HAP-1 (cell line): ENCODE data around the gene TMEM51.
A peak's percentile ranks its signal among the peaks of the same experiment; 100 is the strongest.
"Not testable (repeated sequence)": the region's sequence is repeated elsewhere in the genome, so short reads cannot be mapped to it uniquely, and the experiment has no call there.

Experiments
- DNase-seq, 2 experiments: peaks; one replicate each; pipeline ENCODE4 v3.0.0-alpha.2; 2016 to 2020; ENCODE audit warnings: low spot score in 2 of 2
- H3K27me3 ChIP-seq: fragments of 250-450 bp; sonication (Bioruptor Pico); 2 replicates; pipeline ENCODE4 v1.5.1; 2020; ENCODE audit warnings: low read depth, mild to moderate bottlenecking, moderate library complexity
- H3K36me3 ChIP-seq: fragments of 250-450 bp; sonication (Bioruptor Pico); replicated peaks from 2 replicates; pipeline ENCODE4 v1.5.1; 2020; ENCODE audit warnings: mild to moderate bottlenecking
- H3K4me1 ChIP-seq: fragments of 250-450 bp; sonication (Bioruptor Pico); 2 replicates; pipeline ENCODE4 v1.5.1; 2020; ENCODE audit warnings: mild to moderate bottlenecking
- H3K4me3 ChIP-seq: fragments of 250-450 bp; sonication (Bioruptor Pico); 2 replicates; pipeline ENCODE4 v1.5.1; 2020; ENCODE audit warnings: mild to moderate bottlenecking, moderate library complexity
- H3K9me3 ChIP-seq: fragments of 250-450 bp; sonication (Bioruptor Pico); 2 replicates; pipeline ENCODE4 v1.5.1; 2020; ENCODE audit warnings: mild to moderate bottlenecking, moderate library complexity
- in situ Hi-C: fragments of 300-500 bp; cut with MboI; formaldehyde crosslinking; loops from 3 replicates; pipeline ENCODE4 v1.14.3; 2020; ENCODE audit warnings: low sequenced_read_pairs, inconsistent platforms, mixed read lengths

TMEM51 gene

GRCh38 chr1:15135604-15136003 is 17.9 kb upstream of the TMEM51 start:
- DNase-seq: peak in 1 of 2 experiments; percentile 24
- H3K36me3 ChIP-seq: not testable (repeated sequence)

GRCh38 chr1:15137809-15138208 is 15.7 kb upstream of the TMEM51 start:
- in situ Hi-C loops: loop anchor here (5.0 kb wide), 1 partner anchor 139 kb away; no protein-coding TSS in a partner anchor
- no peak for DNase-seq
- no peak overlapping the region for H3K4me3 ChIP-seq
- no peaks in the 10 kb centered on the region for H3K9me3 ChIP-seq
- H3K27me3 ChIP-seq: no peaks in the 10 kb centered on the region; the same call in 1 of the 2 replicates
- no peaks in the 10 kb centered on the region for H3K36me3 ChIP-seq
- no peaks in the 10 kb centered on the region; the same call in 1 of the 2 replicates for H3K4me1 ChIP-seq

More at GRCh38 chr1:15135604-15136003, 17.9 kb upstream of the TMEM51 start:
- not testable (repeated sequence) for H3K4me1 ChIP-seq, H3K4me3 ChIP-seq, H3K9me3 ChIP-seq, H3K27me3 ChIP-seq
- in situ Hi-C loops: loop anchor here (5.0 kb wide), 1 partner anchor 142 kb away; no protein-coding TSS in a partner anchor

- Histone ChIP-seq H3K9me3 (no peaks in the 10 kb centered on the region), H3K36me3 (no peaks in the 10 kb centered on the region), H3K4me3 (no peak overlapping the region), H3K4me1 (no peaks in the 10 kb centered on the region; the same call in 1 of the 2 replicates), H3K27me3 (no peaks in the 10 kb centered on the region; the same call in 1 of the 2 replicates)
- no peak for DNase-seq
- in situ Hi-C loops: loop anchor here (5.0 kb wide), 1 partner anchor 137 kb away; no protein-coding TSS in a partner anchor
These were observed 13.7 kb upstream of the TMEM51 start for GRCh38 chr1:15139654-15140350.

GRCh38 chr1:15141935-15142539 is 11.5 kb upstream of the TMEM51 start:
- H3K4me1 ChIP-seq: no peaks in the 10 kb centered on the region
- no peak overlapping the region for H3K4me3 ChIP-seq
- no peak for DNase-seq
- in situ Hi-C loops: no loop called here
- H3K36me3 ChIP-seq: no peaks in the 10 kb centered on the region
- no peaks in the 10 kb centered on the region for H3K9me3 ChIP-seq
- H3K27me3 ChIP-seq: no peaks in the 10 kb centered on the region; the same call in 1 of the 2 replicates

- Histone ChIP-seq H3K9me3 (no peaks in the 10 kb centered on the region), H3K27me3 (no peaks in the 10 kb centered on the region; the same call in 1 of the 2 replicates), H3K4me1 (no peaks in the 10 kb centered on the region), H3K36me3 (no peaks in the 10 kb centered on the region), H3K4me3 (no peak overlapping the region)
- in situ Hi-C loops: no loop called here
- DNase-seq: no peak
These were observed 8.2 kb upstream of the TMEM51 start for GRCh38 chr1:15145327-15145726.

- Histone ChIP-seq H3K4me3 (no peak overlapping the region), H3K9me3 (no peaks in the 10 kb centered on the region), H3K4me1 (no peaks in the 10 kb centered on the region), H3K36me3 (no peaks in the 10 kb centered on the region), H3K27me3 (no peaks in the 10 kb centered on the region; the same call in 1 of the 2 replicates)
- in situ Hi-C loops: no loop called here
- no peak for DNase-seq
These were observed 7.3 kb upstream of the TMEM51 start for GRCh38 chr1:15146142-15146680.

GRCh38 chr1:15146971-15147376 is 6.6 kb upstream of the TMEM51 start:
- Histone ChIP-seq H3K36me3 (no peaks in the 10 kb centered on the region), H3K4me3 (no peak overlapping the region), H3K9me3 (no peaks in the 10 kb centered on the region), H3K4me1 (no peaks in the 10 kb centered on the region), H3K27me3 (no peaks in the 10 kb centered on the region)
- in situ Hi-C loops: no loop called here
- no peak for DNase-seq

- no peaks in the 10 kb centered on the region for H3K4me1 ChIP-seq
- no peaks in the 10 kb centered on the region for H3K36me3 ChIP-seq
- no peak for DNase-seq
- in situ Hi-C loops: no loop called here
- H3K4me3 ChIP-seq: no peak overlapping the region
- no peaks in the 10 kb centered on the region for H3K27me3 ChIP-seq
- no peaks in the 10 kb centered on the region for H3K9me3 ChIP-seq
These were observed 5.5 kb upstream of the TMEM51 start for GRCh38 chr1:15148004-15148403.

GRCh38 chr1:15148475-15148874 is 5.1 kb upstream of the TMEM51 start:
- no peak overlapping the region for H3K4me3 ChIP-seq
- no peak for DNase-seq
- in situ Hi-C loops: no loop called here

GRCh38 chr1:15148941-15149340 is 4.6 kb upstream of the TMEM51 start:
- in situ Hi-C loops: no loop called here
- no peak for DNase-seq
- Histone ChIP-seq H3K9me3 (no peaks in the 10 kb centered on the region), H3K4me3 (no peak overlapping the region), H3K36me3 (no peaks in the 10 kb centered on the region), H3K27me3 (no peaks in the 10 kb centered on the region), H3K4me1 (no peaks in the 10 kb centered on the region)

More at GRCh38 chr1:15148475-15148874, 5.1 kb upstream of the TMEM51 start:
- H3K27me3 ChIP-seq: no peaks in the 10 kb centered on the region
- H3K4me1 ChIP-seq: no peaks in the 10 kb centered on the region
- H3K9me3 ChIP-seq: no peaks in the 10 kb centered on the region
- H3K36me3 ChIP-seq: no peaks in the 10 kb centered on the region

- Histone ChIP-seq H3K4me1 (no peaks in the 10 kb centered on the region), H3K9me3 (no peaks in the 10 kb centered on the region), H3K27me3 (no peaks in the 10 kb centered on the region), H3K4me3 (no peak overlapping the region), H3K36me3 (no peaks in the 10 kb centered on the region)
- no peak for DNase-seq
- in situ Hi-C loops: no loop called here
These were observed 3.2 kb upstream of the TMEM51 start for GRCh38 chr1:15150376-15150775.

- no peaks in the 10 kb centered on the region for H3K36me3 ChIP-seq
- in situ Hi-C loops: no loop called here
- no peaks in the 10 kb centered on the region for H3K27me3 ChIP-seq
- no peak for DNase-seq
- H3K9me3 ChIP-seq: no peaks in the 10 kb centered on the region
- H3K4me1 ChIP-seq: no peaks in the 10 kb centered on the region
- no peak overlapping the region for H3K4me3 ChIP-seq
These were observed 2.2 kb upstream of the TMEM51 start for GRCh38 chr1:15151377-15151806.

- H3K9me3 ChIP-seq: no peaks in the 10 kb centered on the region
- no peaks in the 10 kb centered on the region for H3K4me1 ChIP-seq
- DNase-seq: no peak
- no peaks in the 10 kb centered on the region for H3K36me3 ChIP-seq
- no peaks in the 10 kb centered on the region for H3K27me3 ChIP-seq
- in situ Hi-C loops: no loop called here
- H3K4me3 ChIP-seq: peak overlapping the region; percentile 47
These were observed 1.7 kb upstream of the TMEM51 start for GRCh38 chr1:15151871-15152270.
